Body of pancreas (tissue), 4 donors: ENCODE data around the gene PAGE3.

ENCODE experiments used
- CTCF ChIP-seq, 7 experiments: fragments of 450-650 bp in 4 of 7; fragments of 200-600 bp in 3 of 7; sonication (generic) in 3 of 7; IDR thresholded peaks; one replicate each; pipeline ENCODE4 v1.5.1; 2016 to 2019; ENCODE audit warnings: antibody characterized with exemption in 7 of 7
- POLR2A ChIP-seq, 3 donors: fragments of 450-650 bp; IDR thresholded peaks; one replicate each; pipeline ENCODE4 v1.6.1; 2016; ENCODE audit warnings: antibody characterized with exemption in 3 of 3, mild to moderate bottlenecking in 2 of 3

DNA sequence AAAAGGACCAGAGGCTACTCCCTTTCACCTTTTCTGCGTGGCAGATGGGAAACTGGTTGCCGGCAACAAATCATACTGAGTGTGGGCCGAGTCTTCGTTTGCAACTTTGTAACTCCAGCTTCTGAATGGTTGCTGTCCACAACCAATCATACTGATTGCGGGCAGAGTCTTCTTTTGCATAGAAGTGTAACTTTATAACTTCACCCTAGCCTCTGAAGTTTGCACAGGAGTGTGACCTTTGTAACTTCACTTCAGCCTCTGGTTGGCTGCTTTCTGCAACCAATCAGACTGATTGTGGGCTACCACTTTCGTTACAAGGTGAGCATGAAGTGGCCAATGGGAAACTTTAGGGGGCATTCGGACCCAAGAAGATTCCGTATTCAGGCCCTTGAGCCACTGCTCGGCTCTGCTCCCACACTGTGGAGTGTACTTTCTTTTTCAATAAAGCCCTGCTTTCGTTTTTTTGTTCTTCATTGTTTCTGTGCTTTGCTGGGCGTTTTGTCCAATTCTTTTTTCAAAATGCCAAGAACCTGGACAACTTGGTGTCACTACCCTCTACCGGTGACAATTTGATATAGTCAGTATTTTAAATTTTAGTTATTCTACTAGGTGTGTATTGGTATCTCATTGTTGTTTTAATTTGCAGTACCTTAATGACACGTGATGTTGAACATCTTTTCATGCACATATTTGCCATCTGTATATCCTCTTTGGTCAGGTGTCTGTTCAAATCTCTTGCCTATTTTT, 53.6 kb downstream of the PAGE3 start:
- peak in 3 of 7 experiments; percentile 13 to 20 (median 18) for TF ChIP-seq CTCF (IDR thresholded peaks at IDR 0.05)
- TF ChIP-seq POLR2A (IDR thresholded peaks at IDR 0.05) = no peak
